GM12878 (cell line): ENCODE results near the gene RAD51B. TPM values are rescaled to one million over a fixed set of nuclear protein-coding genes. Genes with fewer than 3 reads are reported as not detected.

ENCODE experiments used
- ATAC-seq: fragments of 200-7000 bp; cut with Tn5 transposase; 3 replicates; pipeline ENCODE4 v1.9.1; 2020; ENCODE audit warnings: mild to moderate bottlenecking, moderate library complexity
- BruUV-seq: library from RNA; stranded (reverse); fragments of 400-500 nt; replicated peaks from 2 replicates; lab custom pipeline; 2021; lab: Mats Ljungman, UMichigan
- CTCF ChIA-PET: fragments of 300-600 bp; sonication (Branson Sonifier 250); formaldehyde crosslinking; extraction: SDS; loops from one replicate; lab custom pipeline; 2021; ENCODE audit warnings: inconsistent platforms; lab: Yijun Ruan, JAX
- POLR2A ChIA-PET: fragments of 350-600 bp; formaldehyde crosslinking; extraction: SDS; loops from one replicate; lab custom pipeline; 2021; ENCODE audit warnings: inconsistent platforms; lab: Charles Lee
- RAD21 ChIA-PET: fragments of 300-600 bp; sonication (Branson Sonifier 250); formaldehyde crosslinking; loops from one replicate; lab custom pipeline; 2023; ENCODE audit warnings: antibody characterized with exemption; ENCODE audit not compliant: unreplicated experiment; lab: Charles Lee
- SMC1A ChIA-PET: fragments of 300-600 bp; sonication (Branson Sonifier 250); formaldehyde crosslinking; loops from one replicate; lab custom pipeline; 2023; ENCODE audit not compliant: unreplicated experiment, uncharacterized antibody; lab: Charles Lee
- DNase-seq: peaks from one replicate; pipeline ENCODE4 v3.0.0-alpha.2; 2011; ENCODE audit warnings: low read depth, low spot score
- FAIRE-seq: peaks from 3 replicates; lab custom pipeline; 2011; peaks lifted over from hg19 to GRCh38; lab: Jason Lieb, UNC
- H2AFZ ChIP-seq: 2 replicates; pipeline ENCODE4 v1.6.0; 2011; ENCODE audit warnings: low read depth, low read length, control low read depth; ENCODE audit not compliant: control insufficient read depth
- H3K27ac ChIP-seq: 2 replicates; pipeline ENCODE4 v1.5.1; 2011; ENCODE audit warnings: control low read depth; ENCODE audit not compliant: control insufficient read depth, insufficient read depth
- H3K27me3 ChIP-seq, 2 experiments: replicated peaks in 1 of 2; 2 replicates each; pipeline versions ENCODE4 v1.6.0 to v1.6.1; 2011; ENCODE audit warnings: low read length in 1 of 2; ENCODE audit not compliant: control insufficient read depth in 2 of 2, insufficient read depth in 2 of 2
- H3K36me3 ChIP-seq, 2 experiments: 2 replicates each; pipeline ENCODE4 v1.5.1; 2011; ENCODE audit warnings: low read length in 1 of 2; ENCODE audit not compliant: control insufficient read depth in 2 of 2, insufficient read depth in 2 of 2
- H3K4me1 ChIP-seq: 2 replicates; pipeline ENCODE4 v1.6.1; 2011; ENCODE audit warnings: mild to moderate bottlenecking, low read length, moderate library complexity, mixed read lengths; ENCODE audit not compliant: control insufficient read depth, insufficient read depth
- H3K4me2 ChIP-seq: 2 replicates; pipeline ENCODE4 v1.6.0; 2011; ENCODE audit warnings: control low read depth; ENCODE audit not compliant: control insufficient read depth, insufficient read depth
- H3K4me3 ChIP-seq: fragments of 200-600 bp; sonication (generic); 2 replicates; pipeline ENCODE4 v1.5.1; 2016
- H3K79me2 ChIP-seq: 2 replicates; pipeline ENCODE4 v1.6.0; 2011; ENCODE audit warnings: low read length; ENCODE audit not compliant: control insufficient read depth, insufficient read depth
- H3K9ac ChIP-seq: 2 replicates; pipeline ENCODE4 v1.8.0; 2011; ENCODE audit warnings: low read length, control low read depth, mixed read lengths; ENCODE audit not compliant: control insufficient read depth, insufficient read depth
- H3K9me3 ChIP-seq: replicated peaks from 3 replicates; pipeline ENCODE4 v1.5.1; 2011; ENCODE audit warnings: mild to moderate bottlenecking, low read length; ENCODE audit not compliant: control insufficient read depth, insufficient read depth
- H4K20me1 ChIP-seq: 2 replicates; pipeline ENCODE4 v1.6.0; 2011; ENCODE audit not compliant: control insufficient read depth, insufficient read depth
- EED ChIP-seq: sonication (generic); IDR thresholded peaks from 2 replicates; pipeline ENCODE4 v1.6.1; 2016; ENCODE audit warnings: antibody characterized with exemption, low read depth
- POLR2AphosphoS2 ChIP-seq: IDR thresholded peaks from 2 replicates; pipeline ENCODE4 v1.6.1; 2011; ENCODE audit warnings: low read depth, mild to moderate bottlenecking, low read length, improper control_type of control experiment, moderate library complexity
- TCF3 ChIP-seq: IDR thresholded peaks from 2 replicates; pipeline ENCODE4 v1.6.1; 2012; ENCODE audit warnings: low read depth, mild to moderate bottlenecking, low read length, borderline replicate concordance; ENCODE audit not compliant: insufficient read depth
- WGBS: methylation state at CpG from one replicate; pipeline ENCODE4 v1.1.6; 2016; ENCODE audit warnings: low lambda C conversion rate; ENCODE audit not compliant: insufficient replicate concordance, insufficient coverage; ENCODE audit errors: missing lambda C conversion rate; 5-methylcytosine and 5-hydroxymethylcytosine counted together
- in situ Hi-C: fragments of 300-500 bp; cut with MboI; formaldehyde crosslinking; loops from 9 replicates; pipeline ENCODE4 v1.14.3; 2018; ENCODE audit warnings: mixed read lengths
- intact Hi-C: fragments of 100-400 bp; cut with micrococcal nuclease; formaldehyde crosslinking; loops from one replicate; pipeline ENCODE4 v1.14.2; 2022; ENCODE audit not compliant: unreplicated experiment
- polyA plus RNA-seq, 11 experiments: library from polyadenylated mRNA; depleted of rRNA in 4 of 11; unstranded in 6 of 11; stranded (reverse) in 5 of 11; fragments of >200 nt; fragmentation: Nextera tagmentation in 4 of 11; fragmentation: Illumina TruSeq in 1 of 11; extraction: Ambion mirVana in 4 of 11; extraction: Trizol in 1 of 11; gene quantifications; 1 replicate in 1 of 11; 2 replicates in 10 of 11; pipeline versions ENCODE4 v1.2.1 to v1.2.3, GENCODE V29; 2011 to 2016; ENCODE audit warnings: inconsistent platforms in 2 of 11, missing spikeins in 2 of 11, low read depth in 1 of 11
- total RNA-seq, 4 experiments: library from RNA; depleted of rRNA in 3 of 4; stranded (reverse); fragments of >200 nt in 3 of 4; fragmentation: Illumina TruSeq in 1 of 4; extraction: Trizol in 1 of 4; gene quantifications; 2 replicates each; pipeline versions ENCODE4 v1.2.1 to v1.2.3, GENCODE V29; 2013 to 2021

Gene RAD51B
- total and polyA plus RNA-seq, 10 of the 15 experiments (the other 5 are each of a cell fraction or from before 2014, with no cell fraction given), result 9.8 to 26.8 (median 21.3) TPM

DNA sequence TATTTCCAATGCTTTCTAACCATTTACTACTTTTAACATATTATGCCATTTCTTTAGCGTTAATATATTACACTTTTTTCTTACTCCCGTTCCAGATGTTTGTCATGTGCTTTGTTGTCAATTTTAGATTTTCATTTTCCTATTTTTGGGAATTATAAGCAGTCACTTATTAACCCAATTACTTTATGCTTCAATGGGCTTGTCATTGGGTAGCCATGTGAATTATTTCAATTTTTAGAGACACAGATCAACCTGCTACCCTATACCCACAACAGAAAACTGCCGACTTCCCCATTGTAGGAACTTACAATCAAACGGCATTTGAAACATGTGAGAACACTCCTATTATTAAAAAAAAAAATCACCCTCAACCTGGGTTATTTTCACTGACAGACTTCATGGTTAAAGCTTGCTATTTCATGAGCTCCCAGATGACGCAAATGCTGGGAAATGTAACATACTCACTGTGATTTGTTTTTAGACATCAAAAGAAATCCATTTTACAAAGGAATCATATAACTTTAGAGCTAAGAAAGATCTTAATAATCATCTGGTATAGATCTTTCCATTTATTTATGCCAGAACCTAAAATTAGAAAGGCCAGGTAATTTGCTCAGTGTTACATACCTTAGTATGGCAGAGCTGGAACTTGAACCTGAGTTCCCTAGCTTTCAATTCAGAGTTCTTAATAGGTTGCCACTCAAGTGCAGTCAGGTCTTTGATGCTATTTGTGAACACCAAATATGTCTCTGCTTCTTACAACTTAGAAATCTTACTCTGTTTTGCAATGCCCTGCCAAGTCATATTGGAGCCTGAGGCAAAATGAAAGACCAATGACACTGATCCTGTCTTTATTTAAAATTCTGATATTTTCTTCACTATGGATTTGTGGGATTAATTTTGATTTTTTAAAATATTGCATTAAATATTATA is 340.4 kb downstream of the RAD51B start:
- Histone ChIP-seq H2AFZ (no peak overlapping the region), H3K36me3 (no peaks in the 10 kb centered on the region), H3K4me2 (no peak overlapping the region), H3K4me1 (no peaks in the 10 kb centered on the region), H3K27ac (no peak overlapping the region), H3K27me3 (no peaks in the 10 kb centered on the region), H3K9ac (no peak overlapping the region), H4K20me1 (no peaks in the 10 kb centered on the region), H3K4me3 (no peak overlapping the region), H3K79me2 (no peaks in the 10 kb centered on the region), H3K9me3 (no peaks in the 10 kb centered on the region)
- SMC1A ChIA-PET, result interaction anchor here (0.6 to 2.5 kb wide), 11 partner anchors 8 to 221 kb away, joined by 3 to 9 read pairs (median 3); no protein-coding TSS in a partner anchor
- 88% methylated on average over 5 of the region's 5 CpGs for WGBS
- TF ChIP-seq TCF3 (no peak), EED (no peak), POLR2AphosphoS2 (no peak)
- BruUV-seq, result no TSS peak
- intact Hi-C loops (no loop called here), in situ Hi-C loops (no loop called here)
- FAIRE-seq (no peak), DNase-seq (no peak), ATAC-seq (no peak)
- RAD21 ChIA-PET, result interaction anchor here (1.4 to 1.7 kb wide), 3 partner anchors 13 to 87 kb away, joined by 3 to 4 read pairs (median 4); no protein-coding TSS in a partner anchor
- CTCF ChIA-PET, result interaction anchor here (0.7 to 1.3 kb wide), 4 partner anchors 12 to 274 kb away, joined by 3 read pairs; no protein-coding TSS in a partner anchor
- POLR2A ChIA-PET, result no interaction called here
